ENCODE results near the gene SPSB3. TPM values are rescaled to one million over a fixed set of nuclear protein-coding genes. Genes with fewer than 3 reads are reported as not detected.

SPSB3 gene
- total RNA-seq, 1 donor from 2014 or later = 159 TPM

DNA sequence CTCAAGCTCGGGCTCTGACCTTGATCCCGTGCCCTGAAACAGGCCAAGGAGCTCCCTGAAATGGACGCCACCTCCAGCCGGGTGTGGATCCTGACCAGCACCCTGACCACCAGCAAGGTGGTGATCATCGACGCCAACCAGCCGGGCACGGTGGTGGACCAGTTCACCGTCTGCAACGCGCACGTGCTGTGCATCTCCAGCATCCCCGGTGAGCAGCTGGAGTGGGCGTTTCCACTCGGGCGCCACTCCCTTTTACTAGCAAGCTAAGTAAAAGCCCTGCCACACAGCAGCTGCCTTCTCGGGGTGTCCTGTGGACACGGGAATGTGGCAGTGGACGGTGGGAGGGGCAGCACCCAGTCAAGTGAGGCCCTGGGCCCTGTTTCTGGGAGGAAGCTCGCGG lies 17.4 kb downstream of the SPSB3 start:
- H3K27me3 ChIP-seq = no peaks in the 10 kb centered on the region
- H3K4me3 ChIP-seq = no peak overlapping the region
- TF ChIP-seq, protein P1, sequence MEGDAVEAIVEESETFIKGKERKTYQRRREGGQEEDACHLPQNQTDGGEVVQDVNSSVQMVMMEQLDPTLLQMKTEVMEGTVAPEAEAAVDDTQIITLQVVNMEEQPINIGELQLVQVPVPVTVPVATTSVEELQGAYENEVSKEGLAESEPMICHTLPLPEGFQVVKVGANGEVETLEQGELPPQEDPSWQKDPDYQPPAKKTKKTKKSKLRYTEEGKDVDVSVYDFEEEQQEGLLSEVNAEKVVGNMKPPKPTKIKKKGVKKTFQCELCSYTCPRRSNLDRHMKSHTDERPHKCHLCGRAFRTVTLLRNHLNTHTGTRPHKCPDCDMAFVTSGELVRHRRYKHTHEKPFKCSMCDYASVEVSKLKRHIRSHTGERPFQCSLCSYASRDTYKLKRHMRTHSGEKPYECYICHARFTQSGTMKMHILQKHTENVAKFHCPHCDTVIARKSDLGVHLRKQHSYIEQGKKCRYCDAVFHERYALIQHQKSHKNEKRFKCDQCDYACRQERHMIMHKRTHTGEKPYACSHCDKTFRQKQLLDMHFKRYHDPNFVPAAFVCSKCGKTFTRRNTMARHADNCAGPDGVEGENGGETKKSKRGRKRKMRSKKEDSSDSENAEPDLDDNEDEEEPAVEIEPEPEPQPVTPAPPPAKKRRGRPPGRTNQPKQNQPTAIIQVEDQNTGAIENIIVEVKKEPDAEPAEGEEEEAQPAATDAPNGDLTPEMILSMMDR (IDR thresholded peaks at IDR 0.05) = no peak
- no peak overlapping the region for H3K27ac ChIP-seq
- no peaks in the 10 kb centered on the region for H3K9me3 ChIP-seq
- DNase-seq (ENCODE audit: low spot score in 2 of 2) = no peak
- peaks cover 77 to 93% of the 10 kb centered on the region in 2 donors for H3K36me3 ChIP-seq
- peaks cover 0 to 3% of the 10 kb centered on the region in 2 donors for H3K4me1 ChIP-seq
- intact Hi-C loops (cut with DNase I) = no loop called here

DNA sequence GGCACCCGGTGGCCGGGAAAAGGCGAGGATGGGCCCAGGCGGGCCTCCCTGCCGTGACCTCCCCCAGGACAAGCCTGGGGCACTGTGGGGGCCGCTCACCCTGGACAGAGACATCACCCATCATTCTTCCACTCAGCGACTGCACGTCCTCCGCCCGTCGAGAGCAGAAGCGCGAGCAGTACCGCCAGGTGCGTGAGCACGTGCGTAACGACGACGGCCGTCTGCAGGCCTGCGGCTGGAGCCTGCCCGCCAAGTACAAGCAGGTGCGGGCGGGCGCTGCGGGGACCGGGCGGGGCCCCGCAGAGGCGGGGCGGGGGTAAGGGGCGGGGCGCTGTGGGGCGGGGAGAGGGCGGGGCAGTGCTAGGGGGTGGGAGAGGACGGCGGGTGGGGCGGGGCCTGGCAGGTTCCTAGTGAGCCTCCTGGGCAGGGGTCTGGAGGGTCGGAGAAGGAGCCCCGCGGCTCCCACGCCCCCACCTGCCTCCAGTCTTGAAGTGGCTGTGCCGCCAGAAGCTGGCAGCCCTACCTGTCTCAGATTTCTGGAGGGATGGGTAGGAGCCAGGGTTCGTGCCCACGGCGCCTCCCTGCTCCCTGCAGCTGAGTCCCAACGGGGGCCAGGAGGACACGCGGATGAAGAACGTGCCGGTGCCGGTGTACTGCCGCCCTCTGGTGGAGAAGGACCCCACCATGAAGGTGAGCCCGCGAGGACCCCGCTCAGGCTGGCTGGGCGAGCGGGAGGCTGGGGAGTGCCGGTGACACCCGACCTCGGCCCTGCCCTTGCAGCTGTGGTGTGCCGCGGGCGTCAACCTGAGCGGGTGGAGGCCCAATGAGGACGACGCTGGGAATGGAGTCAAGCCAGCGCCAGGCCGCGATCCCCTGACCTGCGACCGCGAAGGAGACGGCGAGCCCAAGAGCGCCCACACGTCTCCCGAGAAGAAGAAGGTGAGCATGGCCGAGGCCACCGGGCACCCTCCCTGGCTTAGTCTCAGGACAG lies 18.6 kb downstream of the SPSB3 start:
- H3K36me3 ChIP-seq = peaks cover 82 to 96% of the 10 kb centered on the region in 2 donors
- no peaks in the 10 kb centered on the region for H3K9me3 ChIP-seq
- no peak for DNase-seq (ENCODE audit: low spot score in 2 of 2)
- no peaks in the 10 kb centered on the region for H3K27me3 ChIP-seq
- no peaks in the 10 kb centered on the region for H3K4me1 ChIP-seq
- intact Hi-C loops (cut with DNase I) = no loop called here
- H3K4me3 ChIP-seq = no peak overlapping the region
- H3K27ac ChIP-seq = no peak overlapping the region
- TF ChIP-seq, protein P1 (IDR thresholded peaks at IDR 0.05) = peak in 2 of 3 experiments; percentile 3 to 10

DNA sequence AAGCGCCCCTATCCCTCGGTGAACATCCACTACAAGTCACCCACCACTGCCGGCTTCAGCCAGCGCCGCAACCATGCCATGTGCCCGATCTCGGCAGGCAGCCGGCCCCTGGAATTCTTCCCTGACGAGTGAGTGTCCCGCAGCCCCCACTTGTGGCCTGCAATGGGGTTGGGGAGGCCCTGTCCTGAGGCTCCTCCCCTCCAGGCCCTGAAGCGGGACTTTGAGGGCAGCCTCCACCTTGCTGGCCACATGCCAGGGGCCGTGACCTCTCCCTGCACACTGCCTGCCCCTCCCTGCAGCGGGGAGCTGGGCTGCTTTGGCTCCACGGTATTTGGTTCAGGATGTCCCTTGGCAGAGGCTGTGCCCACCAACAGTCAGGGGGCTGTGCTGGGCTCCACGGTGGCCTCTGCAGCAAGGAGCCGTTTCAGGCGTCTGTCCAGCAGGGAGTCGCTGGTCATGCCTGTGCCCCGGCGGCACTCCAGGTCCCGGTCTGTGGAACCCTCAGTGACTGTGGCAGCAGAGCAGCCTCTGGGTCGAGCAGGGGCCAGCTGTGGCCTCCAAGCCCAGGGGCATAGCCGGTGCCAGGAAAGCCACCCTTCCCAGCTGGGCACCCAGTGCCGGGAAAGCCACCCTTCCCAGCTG lies 19.4 kb downstream of the SPSB3 start:
- intact Hi-C loops (cut with DNase I) = no loop called here
- Histone ChIP-seq H3K4me3 (no peak overlapping the region), H3K36me3 (peaks cover 81 to 96% of the 10 kb centered on the region in 2 donors), H3K27me3 (no peaks in the 10 kb centered on the region), H3K27ac (no peak overlapping the region), H3K4me1 (no peaks in the 10 kb centered on the region), H3K9me3 (no peaks in the 10 kb centered on the region)
- no peak for DNase-seq (ENCODE audit: low spot score in 2 of 2)
- TF ChIP-seq, protein P1 (IDR thresholded peaks at IDR 0.05) = no peak

DNA sequence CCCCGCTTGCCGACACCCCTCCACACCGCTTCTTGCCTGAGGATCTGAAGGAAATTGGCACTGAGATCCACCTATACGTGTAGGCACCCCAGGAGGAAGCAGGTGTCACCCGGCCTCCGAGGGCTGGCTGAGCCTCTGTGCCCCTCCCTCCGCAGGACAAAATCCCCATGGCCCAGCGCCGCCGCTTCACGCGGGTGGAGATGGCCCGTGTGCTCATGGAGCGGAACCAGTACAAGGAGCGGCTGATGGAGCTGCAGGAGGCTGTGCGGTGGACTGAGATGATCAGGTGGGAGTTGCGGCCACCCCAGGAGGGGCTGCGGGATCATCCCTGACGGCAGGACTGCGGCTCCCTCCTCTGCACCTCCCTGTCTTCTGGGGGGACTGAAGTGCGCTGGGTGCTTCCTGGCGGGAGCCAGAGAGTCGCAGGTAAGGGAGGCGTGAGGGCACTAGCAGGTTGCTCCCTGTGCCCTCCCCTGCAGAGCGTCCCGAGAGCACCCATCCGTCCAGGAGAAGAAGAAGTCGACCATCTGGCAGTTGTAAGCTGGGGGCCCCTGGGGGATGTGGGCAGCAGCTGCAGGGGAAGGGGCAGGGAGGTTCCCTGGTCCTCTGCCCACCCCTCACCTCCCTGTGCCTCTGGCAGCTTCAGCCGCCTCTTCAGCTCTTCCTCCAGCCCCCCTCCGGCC lies 20.0 kb downstream of the SPSB3 start:
- Histone ChIP-seq H3K9me3 (no peaks in the 10 kb centered on the region), H3K27ac (no peak overlapping the region), H3K4me1 (no peaks in the 10 kb centered on the region), H3K27me3 (no peaks in the 10 kb centered on the region), H3K36me3 (peaks cover 74 to 96% of the 10 kb centered on the region in 2 donors), H3K4me3 (no peak overlapping the region)
- no peak for DNase-seq (ENCODE audit: low spot score in 2 of 2)
- TF ChIP-seq, protein P1 (IDR thresholded peaks at IDR 0.05) = no peak
- intact Hi-C loops (cut with DNase I) = no loop called here

DNA sequence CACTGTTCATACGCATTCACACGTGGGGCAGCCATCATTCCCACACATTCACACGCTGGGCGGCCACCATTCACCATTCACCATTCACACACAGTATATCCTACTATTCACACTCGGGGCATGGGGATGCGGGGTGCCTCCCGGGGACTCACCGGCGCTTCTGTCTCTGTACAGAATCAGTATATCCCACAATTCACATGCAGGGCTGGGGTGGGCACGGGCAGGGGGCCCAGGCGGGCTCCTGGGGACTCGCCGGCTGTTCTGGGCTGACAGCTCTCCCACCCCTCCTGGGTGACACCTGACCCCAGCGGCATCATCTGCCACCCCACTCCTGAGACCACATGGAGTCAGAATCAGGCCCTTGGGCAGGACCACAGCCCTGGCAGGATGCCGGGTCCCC lies 20.6 kb downstream of the SPSB3 start:
- no peak overlapping the region for H3K27ac ChIP-seq
- DNase-seq (ENCODE audit: low spot score in 2 of 2) = no peak
- H3K4me3 ChIP-seq = no peak overlapping the region
- no peaks in the 10 kb centered on the region for H3K27me3 ChIP-seq
- intact Hi-C loops (cut with DNase I) = no loop called here
- H3K36me3 ChIP-seq = peaks cover 69 to 93% of the 10 kb centered on the region in 2 donors
- TF ChIP-seq, protein P1 (IDR thresholded peaks at IDR 0.05) = no peak
- H3K9me3 ChIP-seq = no peaks in the 10 kb centered on the region
- H3K4me1 ChIP-seq = no peaks in the 10 kb centered on the region
